Activated naive CD8-positive, alpha-beta T cell (primary cell): ENCODE data around the gene BAK1.

Experiments
- H3K27ac Mint-ChIP-seq: one replicate; pipeline ENCODE4 v1.8.0; 2021; ENCODE audit warnings: mixed read lengths
- H3K27me3 Mint-ChIP-seq: one replicate; pipeline ENCODE4 v1.8.0; 2021; ENCODE audit warnings: mixed read lengths
- H3K36me3 Mint-ChIP-seq: one replicate; pipeline ENCODE4 v1.8.0; 2021; ENCODE audit warnings: mixed read lengths
- H3K4me1 Mint-ChIP-seq: one replicate; pipeline ENCODE4 v1.8.0; 2021; ENCODE audit warnings: low read depth, mixed read lengths
- H3K4me3 Mint-ChIP-seq: one replicate; pipeline ENCODE4 v1.8.0; 2021; ENCODE audit warnings: mild to moderate bottlenecking, mixed read lengths
- H3K9me3 Mint-ChIP-seq: one replicate; pipeline ENCODE4 v1.8.0; 2021; ENCODE audit warnings: low read depth, mixed read lengths

The BAK1 gene

GRCh38 chr6:33613795-33614168 lies 33.7 kb upstream of the BAK1 start:
- Mint-ChIP-seq H3K4me1 (peaks cover 13% of the 10 kb centered on the region), H3K36me3 (no peaks in the 10 kb centered on the region), H3K27ac (no peak overlapping the region), H3K4me3 (no peak overlapping the region), H3K9me3 (no peaks in the 10 kb centered on the region), H3K27me3 (no peaks in the 10 kb centered on the region)

- H3K4me3 Mint-ChIP-seq, result no peak overlapping the region
- H3K4me1 Mint-ChIP-seq, result peaks cover 10% of the 10 kb centered on the region
- H3K36me3 Mint-ChIP-seq, result no peaks in the 10 kb centered on the region
- H3K27me3 Mint-ChIP-seq, result no peaks in the 10 kb centered on the region
- H3K9me3 Mint-ChIP-seq, result no peaks in the 10 kb centered on the region
- H3K27ac Mint-ChIP-seq, result no peak overlapping the region
These were observed 33.2 kb upstream of the BAK1 start for GRCh38 chr6:33613146-33613794.

- H3K9me3 Mint-ChIP-seq, result no peaks in the 10 kb centered on the region
- no peaks in the 10 kb centered on the region for H3K27me3 Mint-ChIP-seq
These were observed 31.0 kb upstream of the BAK1 start for GRCh38 chr6:33610779-33611732.

GRCh38 chr6:33610067-33610466 lies 30.0 kb upstream of the BAK1 start:
- peaks cover 1% of the 10 kb centered on the region for H3K4me1 Mint-ChIP-seq
- no peak overlapping the region for H3K27ac Mint-ChIP-seq
- H3K9me3 Mint-ChIP-seq, result no peaks in the 10 kb centered on the region
- H3K4me3 Mint-ChIP-seq, result no peak overlapping the region
- H3K36me3 Mint-ChIP-seq, result peaks cover 1% of the 10 kb centered on the region
- H3K27me3 Mint-ChIP-seq, result no peaks in the 10 kb centered on the region

More at GRCh38 chr6:33610779-33611732, 31.0 kb upstream of the BAK1 start:
- H3K4me3 Mint-ChIP-seq, result no peak overlapping the region
- no peak overlapping the region for H3K27ac Mint-ChIP-seq
- no peaks in the 10 kb centered on the region for H3K36me3 Mint-ChIP-seq
- peaks cover 1% of the 10 kb centered on the region for H3K4me1 Mint-ChIP-seq

- peaks cover 1% of the 10 kb centered on the region for H3K4me1 Mint-ChIP-seq
- no peaks in the 10 kb centered on the region for H3K9me3 Mint-ChIP-seq
- H3K27me3 Mint-ChIP-seq, result no peaks in the 10 kb centered on the region
- H3K27ac Mint-ChIP-seq, result no peak overlapping the region
- H3K4me3 Mint-ChIP-seq, result no peak overlapping the region
- peaks cover 4% of the 10 kb centered on the region for H3K36me3 Mint-ChIP-seq
These were observed 29.5 kb upstream of the BAK1 start for GRCh38 chr6:33609528-33609927.

GRCh38 chr6:33609019-33609418 lies 28.9 kb upstream of the BAK1 start:
- peaks cover 4% of the 10 kb centered on the region for H3K36me3 Mint-ChIP-seq

GRCh38 chr6:33607784-33608161 lies 27.7 kb upstream of the BAK1 start:
- no peak overlapping the region for H3K27ac Mint-ChIP-seq
- no peaks in the 10 kb centered on the region for H3K9me3 Mint-ChIP-seq

More at GRCh38 chr6:33609019-33609418, 28.9 kb upstream of the BAK1 start:
- no peaks in the 10 kb centered on the region for H3K9me3 Mint-ChIP-seq
- H3K27me3 Mint-ChIP-seq, result no peaks in the 10 kb centered on the region
- peaks cover 1% of the 10 kb centered on the region for H3K4me1 Mint-ChIP-seq
- H3K27ac Mint-ChIP-seq, result no peak overlapping the region
- H3K4me3 Mint-ChIP-seq, result no peak overlapping the region

GRCh38 chr6:33607126-33607783 lies 27.2 kb upstream of the BAK1 start:
- no peak overlapping the region for H3K27ac Mint-ChIP-seq
- H3K36me3 Mint-ChIP-seq, result peaks cover 4% of the 10 kb centered on the region
- H3K27me3 Mint-ChIP-seq, result no peaks in the 10 kb centered on the region
- H3K4me3 Mint-ChIP-seq, result no peak overlapping the region
- no peaks in the 10 kb centered on the region for H3K4me1 Mint-ChIP-seq
- H3K9me3 Mint-ChIP-seq, result no peaks in the 10 kb centered on the region

More at GRCh38 chr6:33607784-33608161, 27.7 kb upstream of the BAK1 start:
- H3K27me3 Mint-ChIP-seq, result no peaks in the 10 kb centered on the region
- H3K4me3 Mint-ChIP-seq, result no peak overlapping the region
- peaks cover 4% of the 10 kb centered on the region for H3K36me3 Mint-ChIP-seq
- H3K4me1 Mint-ChIP-seq, result no peaks in the 10 kb centered on the region

GRCh38 chr6:33606642-33607041 lies 26.6 kb upstream of the BAK1 start:
- Mint-ChIP-seq H3K27me3 (no peaks in the 10 kb centered on the region), H3K4me1 (no peaks in the 10 kb centered on the region), H3K9me3 (no peaks in the 10 kb centered on the region), H3K36me3 (peaks cover 4% of the 10 kb centered on the region), H3K4me3 (no peak overlapping the region), H3K27ac (no peak overlapping the region)

GRCh38 chr6:33604941-33605854 lies 25.1 kb upstream of the BAK1 start:
- H3K27ac Mint-ChIP-seq, result no peak overlapping the region
- H3K27me3 Mint-ChIP-seq, result no peaks in the 10 kb centered on the region
- H3K4me1 Mint-ChIP-seq, result no peaks in the 10 kb centered on the region
- no peaks in the 10 kb centered on the region for H3K9me3 Mint-ChIP-seq
- H3K4me3 Mint-ChIP-seq, result no peak overlapping the region
- H3K36me3 Mint-ChIP-seq, result peaks cover 4% of the 10 kb centered on the region

GRCh38 chr6:33602180-33602579 lies 22.1 kb upstream of the BAK1 start:
- Mint-ChIP-seq H3K9me3 (no peaks in the 10 kb centered on the region), H3K4me3 (no peak overlapping the region), H3K27ac (no peak overlapping the region), H3K36me3 (peaks cover 4% of the 10 kb centered on the region), H3K4me1 (peaks cover 14% of the 10 kb centered on the region), H3K27me3 (no peaks in the 10 kb centered on the region)

GRCh38 chr6:33600761-33601160 lies 20.7 kb upstream of the BAK1 start:
- H3K27me3 Mint-ChIP-seq, result no peaks in the 10 kb centered on the region
- peaks cover 4% of the 10 kb centered on the region for H3K36me3 Mint-ChIP-seq
- H3K4me3 Mint-ChIP-seq, result no peak overlapping the region
- H3K4me1 Mint-ChIP-seq, result peaks cover 21% of the 10 kb centered on the region
- no peak overlapping the region for H3K27ac Mint-ChIP-seq
- H3K9me3 Mint-ChIP-seq, result no peaks in the 10 kb centered on the region

GRCh38 chr6:33599413-33599938 lies 19.4 kb upstream of the BAK1 start:
- Mint-ChIP-seq H3K27me3 (no peaks in the 10 kb centered on the region), H3K9me3 (no peaks in the 10 kb centered on the region), H3K4me1 (peaks cover 23% of the 10 kb centered on the region), H3K36me3 (no peaks in the 10 kb centered on the region), H3K4me3 (no peak overlapping the region), H3K27ac (peak overlapping the region; percentile 22)
